GM10266 (cell line): Measurements from ENCODE around the gene NELFE.

ENCODE experiments used
- DNase-seq: peaks from one replicate; pipeline ENCODE4 v3.0.0; 2012; ENCODE audit errors: extremely low spot score
- CTCF ChIP-seq: IDR thresholded peaks from 2 replicates; pipeline ENCODE4 v1.5.1; 2012; ENCODE audit warnings: mild to moderate bottlenecking, low read depth; ENCODE audit not compliant: control insufficient read depth, insufficient read depth; ENCODE audit errors: missing control alignments

NELFE gene

GRCh38 chr6:31952890-31953289, 5.9 kb downstream of the NELFE start:
- no peak for DNase-seq
- TF ChIP-seq CTCF: no peak

- DNase-seq: peak; percentile 38
- peak; percentile 70 for TF ChIP-seq CTCF
Observed at GRCh38 chr6:31952140-31952805, 6.5 kb downstream of the NELFE start.

DNA sequence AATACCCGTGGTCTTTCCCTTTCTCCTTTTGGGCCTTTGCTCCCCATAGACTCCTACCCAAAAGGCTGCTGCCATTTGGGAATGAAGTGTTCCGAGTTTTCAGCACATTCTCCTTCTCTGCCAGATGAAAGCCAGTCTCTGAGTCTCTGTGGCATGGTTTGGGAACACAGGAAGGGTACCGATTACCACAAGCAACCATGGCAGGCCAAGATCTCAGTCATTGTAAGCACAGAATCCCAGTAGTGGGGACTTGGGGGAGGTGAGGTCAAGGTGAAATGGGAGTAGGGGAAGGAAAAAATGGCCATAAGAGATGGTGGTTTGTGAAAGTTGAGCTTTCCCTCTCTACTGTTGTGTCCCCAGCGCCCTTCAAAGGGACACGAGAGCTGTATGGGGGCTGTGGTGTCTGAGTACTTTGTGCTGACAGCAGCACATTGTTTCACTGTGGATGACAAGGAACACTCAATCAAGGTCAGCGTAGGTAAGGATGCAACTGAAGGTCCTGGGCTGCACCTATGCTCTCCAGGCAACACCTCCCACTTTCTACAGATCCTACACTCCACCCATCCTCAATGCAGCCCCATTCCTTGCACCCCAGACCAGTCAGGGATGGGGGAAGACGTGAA, 8.7 kb downstream of the NELFE start:
- TF ChIP-seq CTCF: no peak
- no peak for DNase-seq

- no peak for TF ChIP-seq CTCF
- DNase-seq: no peak
Observed at GRCh38 chr6:31948753-31949413, 9.9 kb downstream of the NELFE start.

DNA sequence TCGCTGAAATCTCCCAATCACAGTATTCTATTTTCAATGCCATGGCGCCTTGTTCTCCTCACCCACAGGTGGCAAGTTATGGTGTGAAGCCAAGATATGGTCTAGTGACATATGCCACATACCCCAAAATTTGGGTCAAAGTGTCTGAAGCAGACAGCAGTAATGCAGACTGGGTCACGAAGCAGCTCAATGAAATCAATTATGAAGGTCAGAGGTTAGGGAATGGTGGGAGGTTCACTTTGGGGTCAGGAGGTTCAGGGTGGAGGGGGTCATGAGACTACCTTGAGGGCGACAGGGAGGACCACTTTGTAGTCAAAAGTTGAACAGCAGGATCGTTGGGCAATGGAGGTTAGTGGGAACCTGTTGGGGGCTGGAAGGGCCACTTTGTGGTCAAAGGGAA, 10.5 kb downstream of the NELFE start:
- DNase-seq: no peak
- TF ChIP-seq CTCF: no peak

- no peak for TF ChIP-seq CTCF
- no peak for DNase-seq
Observed at GRCh38 chr6:31947864-31948263, 10.9 kb downstream of the NELFE start.

GRCh38 chr6:31947070-31947675, 11.6 kb downstream of the NELFE start:
- TF ChIP-seq CTCF: no peak
- no peak for DNase-seq
